ENCODE data around the gene ENKUR.

DNA sequence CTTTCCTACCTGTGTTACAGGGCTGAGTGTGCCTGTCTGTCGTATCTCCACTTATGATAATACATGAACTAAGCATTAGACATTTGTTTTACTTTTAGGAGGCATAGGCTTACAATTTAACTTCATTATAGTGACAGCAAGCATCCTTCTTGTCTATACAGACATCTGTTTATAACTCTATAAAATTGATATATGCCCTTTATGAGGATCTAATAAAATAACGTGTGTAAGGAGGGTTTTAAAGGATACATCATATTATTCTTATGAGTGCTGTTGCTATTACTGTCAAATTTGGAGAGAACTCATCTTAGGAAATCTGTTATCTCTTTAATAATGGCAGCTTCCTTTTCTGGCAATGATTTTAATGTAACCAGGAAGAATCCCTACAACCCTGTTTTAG, 22.4 kb upstream of the ENKUR start:
- TF ChIP-seq YY1 (IDR thresholded peaks at IDR 0.05; ENCODE audit: insufficient read depth, insufficient read length) (no peak), SUZ12 (IDR thresholded peaks at IDR 0.05; ENCODE audit: extremely low read depth, insufficient read depth, insufficient read length) (no peak)
